Measurements from ENCODE around the gene TRIL.

Gene TRIL

DNA sequence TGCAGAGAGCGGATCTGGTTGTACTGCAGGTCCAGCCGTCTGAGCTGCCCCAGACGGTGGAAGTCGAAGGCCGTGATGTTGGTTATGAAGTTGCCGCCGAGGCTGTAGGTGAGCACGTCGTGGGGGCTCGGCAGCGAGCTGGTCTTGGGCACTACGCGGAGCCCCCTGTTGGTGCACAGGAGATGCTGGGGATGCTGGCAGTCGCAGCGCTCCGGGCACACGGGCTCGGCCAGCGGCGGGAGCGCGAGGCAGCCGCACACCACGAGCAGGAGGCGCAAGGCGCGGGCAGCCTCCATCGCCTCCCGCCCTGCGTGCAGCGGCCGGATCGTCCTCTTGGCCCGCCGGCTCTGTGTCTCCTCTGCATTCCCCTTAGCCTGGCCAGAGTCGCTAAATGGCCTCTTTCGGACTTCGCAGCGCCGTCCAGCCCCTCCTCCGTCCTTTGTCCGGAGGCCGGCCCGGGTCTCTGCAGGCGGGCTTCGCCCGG lies 337 bp downstream of the TRIL start:
- H3K4me3 ChIP-seq (replicated peaks; ENCODE audit: insufficient read depth, low read length): no peak overlapping the region
- peaks cover 52% of the 10 kb centered on the region for H3K27me3 ChIP-seq (ENCODE audit: insufficient read depth, poor library complexity, severe bottlenecking)
- DNase-seq (ENCODE audit: low read depth in 1 of 2, low spot score in 1 of 2): no peak
- H3K27ac ChIP-seq (replicated peaks): no peak overlapping the region
- no peak for TF ChIP-seq POLR2AphosphoS5 (IDR thresholded peaks at IDR 0.05; ENCODE audit: low read depth)
- TF ChIP-seq, protein P1, sequence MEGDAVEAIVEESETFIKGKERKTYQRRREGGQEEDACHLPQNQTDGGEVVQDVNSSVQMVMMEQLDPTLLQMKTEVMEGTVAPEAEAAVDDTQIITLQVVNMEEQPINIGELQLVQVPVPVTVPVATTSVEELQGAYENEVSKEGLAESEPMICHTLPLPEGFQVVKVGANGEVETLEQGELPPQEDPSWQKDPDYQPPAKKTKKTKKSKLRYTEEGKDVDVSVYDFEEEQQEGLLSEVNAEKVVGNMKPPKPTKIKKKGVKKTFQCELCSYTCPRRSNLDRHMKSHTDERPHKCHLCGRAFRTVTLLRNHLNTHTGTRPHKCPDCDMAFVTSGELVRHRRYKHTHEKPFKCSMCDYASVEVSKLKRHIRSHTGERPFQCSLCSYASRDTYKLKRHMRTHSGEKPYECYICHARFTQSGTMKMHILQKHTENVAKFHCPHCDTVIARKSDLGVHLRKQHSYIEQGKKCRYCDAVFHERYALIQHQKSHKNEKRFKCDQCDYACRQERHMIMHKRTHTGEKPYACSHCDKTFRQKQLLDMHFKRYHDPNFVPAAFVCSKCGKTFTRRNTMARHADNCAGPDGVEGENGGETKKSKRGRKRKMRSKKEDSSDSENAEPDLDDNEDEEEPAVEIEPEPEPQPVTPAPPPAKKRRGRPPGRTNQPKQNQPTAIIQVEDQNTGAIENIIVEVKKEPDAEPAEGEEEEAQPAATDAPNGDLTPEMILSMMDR (IDR thresholded peaks at IDR 0.05; ENCODE audit: insufficient read depth, low read length): no peak
- TF ChIP-seq SPI1 (IDR thresholded peaks at IDR 0.05; ENCODE audit: borderline replicate concordance, low read depth): no peak
- TF ChIP-seq GABPA (IDR thresholded peaks at IDR 0.05; ENCODE audit: low read depth): no peak
- TF ChIP-seq, protein P2, sequence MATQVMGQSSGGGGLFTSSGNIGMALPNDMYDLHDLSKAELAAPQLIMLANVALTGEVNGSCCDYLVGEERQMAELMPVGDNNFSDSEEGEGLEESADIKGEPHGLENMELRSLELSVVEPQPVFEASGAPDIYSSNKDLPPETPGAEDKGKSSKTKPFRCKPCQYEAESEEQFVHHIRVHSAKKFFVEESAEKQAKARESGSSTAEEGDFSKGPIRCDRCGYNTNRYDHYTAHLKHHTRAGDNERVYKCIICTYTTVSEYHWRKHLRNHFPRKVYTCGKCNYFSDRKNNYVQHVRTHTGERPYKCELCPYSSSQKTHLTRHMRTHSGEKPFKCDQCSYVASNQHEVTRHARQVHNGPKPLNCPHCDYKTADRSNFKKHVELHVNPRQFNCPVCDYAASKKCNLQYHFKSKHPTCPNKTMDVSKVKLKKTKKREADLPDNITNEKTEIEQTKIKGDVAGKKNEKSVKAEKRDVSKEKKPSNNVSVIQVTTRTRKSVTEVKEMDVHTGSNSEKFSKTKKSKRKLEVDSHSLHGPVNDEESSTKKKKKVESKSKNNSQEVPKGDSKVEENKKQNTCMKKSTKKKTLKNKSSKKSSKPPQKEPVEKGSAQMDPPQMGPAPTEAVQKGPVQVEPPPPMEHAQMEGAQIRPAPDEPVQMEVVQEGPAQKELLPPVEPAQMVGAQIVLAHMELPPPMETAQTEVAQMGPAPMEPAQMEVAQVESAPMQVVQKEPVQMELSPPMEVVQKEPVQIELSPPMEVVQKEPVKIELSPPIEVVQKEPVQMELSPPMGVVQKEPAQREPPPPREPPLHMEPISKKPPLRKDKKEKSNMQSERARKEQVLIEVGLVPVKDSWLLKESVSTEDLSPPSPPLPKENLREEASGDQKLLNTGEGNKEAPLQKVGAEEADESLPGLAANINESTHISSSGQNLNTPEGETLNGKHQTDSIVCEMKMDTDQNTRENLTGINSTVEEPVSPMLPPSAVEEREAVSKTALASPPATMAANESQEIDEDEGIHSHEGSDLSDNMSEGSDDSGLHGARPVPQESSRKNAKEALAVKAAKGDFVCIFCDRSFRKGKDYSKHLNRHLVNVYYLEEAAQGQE (IDR thresholded peaks at IDR 0.05; ENCODE audit: insufficient replicate concordance, low read depth): no peak

DNA sequence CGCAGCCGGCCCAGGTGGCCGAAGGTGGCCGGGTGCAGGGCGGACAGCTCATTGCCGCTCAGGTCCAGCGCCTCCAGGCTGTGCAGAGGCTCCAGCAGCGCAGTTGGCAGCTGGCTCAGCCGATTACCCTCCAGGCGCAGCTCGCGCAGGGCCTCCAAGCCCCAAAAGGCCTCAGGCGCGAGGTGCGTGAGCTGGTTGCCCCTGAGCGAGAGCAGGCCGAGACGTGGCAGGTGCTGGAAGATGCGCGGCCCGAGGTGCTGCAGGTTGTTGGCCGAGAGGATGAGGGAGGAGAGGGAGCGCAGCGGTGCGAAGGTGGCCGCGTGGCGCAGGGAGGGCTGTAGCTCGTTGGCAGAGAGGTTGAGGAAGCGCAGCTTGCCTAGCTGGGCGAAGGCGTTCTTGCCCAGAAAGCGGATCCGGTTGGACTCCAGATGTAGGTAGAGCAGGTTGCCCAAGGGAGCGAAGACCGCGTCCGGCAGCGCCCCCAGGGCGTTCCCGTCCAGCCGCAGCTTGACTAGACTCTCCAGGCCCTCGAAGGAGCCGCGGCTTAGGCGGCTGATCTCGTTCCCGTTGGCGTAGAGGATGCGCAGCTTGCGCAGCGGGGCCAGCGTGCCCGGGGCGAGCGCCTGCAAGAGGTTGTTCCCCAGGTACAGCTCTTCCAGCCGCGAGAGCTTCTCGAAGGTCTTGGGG lies 923 bp downstream of the TRIL start:
- DNase-seq (ENCODE audit: low read depth in 1 of 2, low spot score in 1 of 2): no peak
- no peak for TF ChIP-seq GABPA (IDR thresholded peaks at IDR 0.05; ENCODE audit: low read depth)
- TF ChIP-seq, protein P1 (IDR thresholded peaks at IDR 0.05; ENCODE audit: insufficient read depth, low read length): no peak
- Histone ChIP-seq H3K27ac (replicated peaks) (no peak overlapping the region), H3K27me3 (ENCODE audit: insufficient read depth, poor library complexity, severe bottlenecking) (peaks cover 52% of the 10 kb centered on the region), H3K4me3 (replicated peaks; ENCODE audit: insufficient read depth, low read length) (no peak overlapping the region)

DNA sequence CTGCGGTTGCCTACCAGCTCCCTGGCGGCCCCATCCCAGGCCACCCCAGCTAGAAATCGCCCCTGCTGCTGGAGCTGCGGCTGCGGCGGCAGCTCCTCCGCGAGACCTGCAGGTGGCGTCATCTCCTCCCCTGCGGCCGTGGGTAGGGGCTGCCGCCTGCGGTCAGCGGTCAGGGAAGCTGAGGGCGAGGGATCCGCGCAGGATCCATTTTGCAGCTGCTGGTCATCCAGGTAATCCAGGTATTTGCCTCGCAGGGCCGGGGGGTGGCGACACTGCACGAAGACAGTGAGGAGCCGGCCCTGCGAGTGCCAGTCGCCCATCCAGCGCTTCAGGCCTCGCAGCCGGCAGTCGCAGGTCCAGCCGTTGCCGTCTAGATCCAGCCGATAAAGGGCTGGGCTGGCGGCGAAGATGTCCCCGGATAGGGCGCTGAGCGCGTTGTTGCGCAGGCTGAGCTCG lies 1.5 kb downstream of the TRIL start:
- Histone ChIP-seq H3K27ac (replicated peaks) (no peak overlapping the region), H3K4me3 (replicated peaks; ENCODE audit: insufficient read depth, low read length) (no peak overlapping the region), H3K27me3 (ENCODE audit: insufficient read depth, poor library complexity, severe bottlenecking) (peaks cover 52% of the 10 kb centered on the region)
- DNase-seq (ENCODE audit: low read depth in 1 of 2, low spot score in 1 of 2): no peak
- TF ChIP-seq SPI1 (IDR thresholded peaks at IDR 0.05; ENCODE audit: borderline replicate concordance, low read depth): no peak
- no peak for TF ChIP-seq GABPA (IDR thresholded peaks at IDR 0.05; ENCODE audit: low read depth)
- TF ChIP-seq POLR2AphosphoS5 (IDR thresholded peaks at IDR 0.05; ENCODE audit: low read depth): no peak
- TF ChIP-seq, protein P2 (IDR thresholded peaks at IDR 0.05; ENCODE audit: insufficient replicate concordance, low read depth): no peak
- TF ChIP-seq, protein P1 (IDR thresholded peaks at IDR 0.05; ENCODE audit: insufficient read depth, low read length): peak; percentile 3

All from HL-60 (cell line).